ENCODE measurements around the gene RIMS3. TPM values are rescaled to one million over a fixed set of nuclear protein-coding genes. Genes with fewer than 3 reads are reported as not detected.

Gene RIMS3
- total and polyA plus RNA-seq, 9 donors = 1.3 to 12.6 (median 4.4) TPM

DNA sequence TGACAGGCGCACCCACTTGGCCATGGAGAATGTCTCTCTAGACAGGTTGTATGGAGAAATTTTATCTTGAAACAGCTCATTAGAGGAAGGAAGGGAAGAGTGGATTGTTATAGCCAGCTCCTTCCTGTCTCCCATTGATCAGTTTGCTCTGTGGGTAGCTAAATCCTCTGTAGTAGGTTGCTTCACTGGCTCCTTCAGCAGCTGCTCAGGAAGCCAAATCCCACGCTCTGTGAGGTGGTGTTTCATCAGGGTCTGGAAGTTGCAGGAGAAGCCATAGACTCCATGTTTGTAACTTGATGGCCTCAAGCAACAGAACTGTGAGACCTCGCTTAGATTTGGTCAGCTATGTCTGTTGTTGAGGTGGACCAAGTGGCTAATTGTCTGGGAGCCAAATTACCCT lies 19.2 kb upstream of the RIMS3 start:
- DNase-seq = no peak
- Histone ChIP-seq H3K4me3 (no peak overlapping the region), H3K4me1 (ENCODE audit: insufficient read depth) (no peaks in the 10 kb centered on the region), H3K27me3 (no peaks in the 10 kb centered on the region), H3K9me3 (no peaks in the 10 kb centered on the region), H3K27ac (no peak overlapping the region), H3K36me3 (no peaks in the 10 kb centered on the region)
- intact Hi-C loops (cut with DNase I) = no loop called here
- TF ChIP-seq, protein P1, sequence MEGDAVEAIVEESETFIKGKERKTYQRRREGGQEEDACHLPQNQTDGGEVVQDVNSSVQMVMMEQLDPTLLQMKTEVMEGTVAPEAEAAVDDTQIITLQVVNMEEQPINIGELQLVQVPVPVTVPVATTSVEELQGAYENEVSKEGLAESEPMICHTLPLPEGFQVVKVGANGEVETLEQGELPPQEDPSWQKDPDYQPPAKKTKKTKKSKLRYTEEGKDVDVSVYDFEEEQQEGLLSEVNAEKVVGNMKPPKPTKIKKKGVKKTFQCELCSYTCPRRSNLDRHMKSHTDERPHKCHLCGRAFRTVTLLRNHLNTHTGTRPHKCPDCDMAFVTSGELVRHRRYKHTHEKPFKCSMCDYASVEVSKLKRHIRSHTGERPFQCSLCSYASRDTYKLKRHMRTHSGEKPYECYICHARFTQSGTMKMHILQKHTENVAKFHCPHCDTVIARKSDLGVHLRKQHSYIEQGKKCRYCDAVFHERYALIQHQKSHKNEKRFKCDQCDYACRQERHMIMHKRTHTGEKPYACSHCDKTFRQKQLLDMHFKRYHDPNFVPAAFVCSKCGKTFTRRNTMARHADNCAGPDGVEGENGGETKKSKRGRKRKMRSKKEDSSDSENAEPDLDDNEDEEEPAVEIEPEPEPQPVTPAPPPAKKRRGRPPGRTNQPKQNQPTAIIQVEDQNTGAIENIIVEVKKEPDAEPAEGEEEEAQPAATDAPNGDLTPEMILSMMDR (IDR thresholded peaks at IDR 0.05) = no peak
- TF ChIP-seq POLR2A (IDR thresholded peaks at IDR 0.05) (no peak), EP300 (IDR thresholded peaks at IDR 0.05) (no peak)
- WGBS, 3 donors = 87 to 96% (median 91%) methylated on average over 3 of the region's 3 CpGs

DNA sequence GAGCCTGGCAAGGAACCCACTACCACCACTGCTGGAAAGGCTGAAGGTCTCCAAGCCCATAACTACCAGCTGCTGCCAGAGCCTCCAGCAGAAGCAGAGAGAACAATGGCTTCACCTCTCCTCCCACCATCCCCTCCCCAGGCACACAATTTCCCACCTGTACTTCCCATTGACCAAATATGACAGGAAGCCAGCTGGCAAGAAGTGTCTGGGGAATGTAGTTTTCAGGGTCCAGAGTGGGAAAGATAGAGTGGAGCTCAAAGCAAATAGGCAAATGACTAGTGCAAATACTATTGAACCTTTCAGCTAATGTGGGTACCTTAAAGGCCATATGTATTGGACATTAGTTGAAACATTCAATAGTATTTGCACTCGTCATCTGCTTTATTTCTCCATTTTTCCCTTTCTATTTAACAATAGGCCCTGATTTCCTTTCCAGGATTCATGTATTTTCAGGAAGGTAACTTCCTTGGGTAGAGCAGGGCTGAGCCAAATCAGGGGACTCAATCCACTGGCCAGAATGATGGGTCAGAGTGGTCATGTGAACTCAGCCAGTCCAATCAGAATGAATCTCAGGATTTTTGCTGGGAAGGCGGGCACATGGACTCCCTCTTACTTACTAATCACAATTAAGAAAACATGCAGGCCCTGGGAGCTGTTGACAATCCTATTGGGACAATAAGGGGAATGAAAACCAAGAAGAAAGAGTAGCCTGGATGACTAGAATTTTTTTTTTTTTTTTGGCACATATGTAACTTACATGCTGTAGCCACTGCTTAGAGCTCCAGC lies 13.9 kb upstream of the RIMS3 start:
- H3K27ac ChIP-seq = no peak overlapping the region
- H3K36me3 ChIP-seq = no peaks in the 10 kb centered on the region
- no peaks in the 10 kb centered on the region for H3K27me3 ChIP-seq
- 97 to 100% (median 97%) methylated on average over 2 of the region's 2 CpGs for WGBS, 3 donors
- H3K4me1 ChIP-seq (ENCODE audit: insufficient read depth) = no peaks in the 10 kb centered on the region
- no peaks in the 10 kb centered on the region for H3K9me3 ChIP-seq
- H3K4me3 ChIP-seq = no peak overlapping the region
- no peak for DNase-seq
- TF ChIP-seq POLR2A (IDR thresholded peaks at IDR 0.05) (no peak), EP300 (IDR thresholded peaks at IDR 0.05) (no peak)
- TF ChIP-seq, protein P1 (IDR thresholded peaks at IDR 0.05) = no peak
- intact Hi-C loops (cut with DNase I) = loop anchor here in 1 of 4 donors (10.0 kb wide), 1 partner anchor 515 kb away; the partner anchor contains the start of gene RLF

DNA sequence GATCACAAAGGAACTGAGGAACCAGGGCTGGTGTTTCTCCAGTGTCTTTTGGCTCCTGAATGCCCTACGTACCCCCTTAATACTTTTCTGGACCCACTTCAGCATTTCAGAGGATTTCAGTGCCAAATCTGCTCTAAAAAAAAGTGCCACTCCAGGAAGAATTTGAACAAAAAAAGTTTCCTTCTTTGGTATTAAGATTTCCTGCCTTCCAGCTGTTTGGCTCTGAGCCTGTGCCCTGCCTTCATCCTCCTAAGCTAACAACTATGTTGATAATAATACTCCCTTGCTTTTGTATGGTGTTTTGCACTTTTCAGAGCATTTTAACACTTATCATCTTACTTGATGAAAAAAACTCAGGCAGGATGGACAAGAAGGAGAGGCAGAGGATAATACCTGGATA lies 11.0 kb upstream of the RIMS3 start:
- TF ChIP-seq, protein P1 (IDR thresholded peaks at IDR 0.05) = no peak
- TF ChIP-seq EP300 (IDR thresholded peaks at IDR 0.05) (no peak), POLR2A (IDR thresholded peaks at IDR 0.05) (no peak)
- intact Hi-C loops (cut with DNase I) = loop anchor here in 1 of 4 donors (10.0 kb wide), 1 partner anchor 512 kb away; the partner anchor contains the start of gene RLF

DNA sequence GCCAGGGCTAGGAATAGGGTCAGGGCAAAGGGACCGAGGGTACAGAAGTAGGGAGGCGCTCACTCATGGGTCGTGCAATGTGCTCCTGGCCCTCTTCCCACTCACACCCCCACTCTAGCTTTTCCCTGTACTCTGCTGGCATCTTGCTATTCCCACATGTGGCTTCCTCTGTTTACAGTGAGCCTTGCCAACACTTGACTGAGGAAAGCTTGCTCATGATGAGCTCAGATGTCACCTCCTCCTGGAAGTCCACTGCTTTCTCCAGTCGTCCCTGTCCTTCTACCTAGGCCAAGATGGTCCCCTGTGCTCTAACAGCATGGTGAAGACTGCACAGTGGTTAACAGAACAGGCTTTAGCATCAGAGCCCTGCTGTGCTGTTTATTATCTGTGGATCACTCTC lies 8.0 kb upstream of the RIMS3 start:
- no peak overlapping the region for H3K4me3 ChIP-seq

More for the DNA sequence above, 11.0 kb upstream of the RIMS3 start:
- DNase-seq = no peak
- Histone ChIP-seq H3K27ac (no peak overlapping the region), H3K9me3 (no peaks in the 10 kb centered on the region), H3K27me3 (no peaks in the 10 kb centered on the region), H3K4me3 (no peak overlapping the region), H3K36me3 (no peaks in the 10 kb centered on the region), H3K4me1 (ENCODE audit: insufficient read depth) (no peaks in the 10 kb centered on the region)
- WGBS, 3 donors = 13 to 22% (median 13%) methylated on average over 1 of the region's 1 CpG

More for the DNA sequence above, 8.0 kb upstream of the RIMS3 start:
- H3K36me3 ChIP-seq = no peaks in the 10 kb centered on the region
- DNase-seq = no peak
- TF ChIP-seq EP300 (IDR thresholded peaks at IDR 0.05) (no peak), POLR2A (IDR thresholded peaks at IDR 0.05) (no peak)
- TF ChIP-seq, protein P1 (IDR thresholded peaks at IDR 0.05) = no peak
- intact Hi-C loops (cut with DNase I) = loop anchor here in 1 of 4 donors (10.0 kb wide), 1 partner anchor 509 kb away; the partner anchor contains the start of gene RLF
- no peaks in the 10 kb centered on the region for H3K4me1 ChIP-seq (ENCODE audit: insufficient read depth)
- H3K27me3 ChIP-seq = no peaks in the 10 kb centered on the region
- WGBS, 3 donors = 67 to 71% (median 69%) methylated on average over 4 of the region's 4 CpGs
- H3K9me3 ChIP-seq = no peaks in the 10 kb centered on the region
- H3K27ac ChIP-seq = no peak overlapping the region

Measured in ovary (tissue), 9 donors.